KMS-11 (cell line): ENCODE measurements around the gene AEBP1.

ENCODE experiments used
- H2AFZ ChIP-seq: fragments of 200-600 bp; sonication (generic); 2 replicates; pipeline ENCODE4 v1.6.1; 2016; ENCODE audit warnings: antibody characterized with exemption, mixed run types, low read depth
- H3K27ac ChIP-seq: fragments of 200-600 bp; sonication (generic); 2 replicates; pipeline ENCODE4 v1.6.1; 2016; ENCODE audit warnings: mild to moderate bottlenecking, mixed run types
- H3K27me3 ChIP-seq: fragments of 200-600 bp; sonication (generic); 2 replicates; pipeline ENCODE4 v1.6.1; 2017; ENCODE audit warnings: mild to moderate bottlenecking, low read depth, mixed run types, moderate library complexity; ENCODE audit not compliant: insufficient read depth
- H3K36me3 ChIP-seq: fragments of 200-600 bp; sonication (generic); 2 replicates; pipeline ENCODE4 v1.6.1; 2017; ENCODE audit warnings: mild to moderate bottlenecking, mixed run types; ENCODE audit not compliant: insufficient read depth
- H3K4me1 ChIP-seq: fragments of 200-600 bp; sonication (generic); 2 replicates; pipeline ENCODE4 v1.6.1; 2016; ENCODE audit warnings: mild to moderate bottlenecking, low read depth, mixed run types; ENCODE audit not compliant: poor library complexity, severe bottlenecking
- H3K4me2 ChIP-seq: fragments of 200-600 bp; sonication (generic); 2 replicates; pipeline ENCODE4 v1.7.0; 2016; ENCODE audit warnings: mild to moderate bottlenecking, mixed run types
- H3K4me3 ChIP-seq: fragments of 200-600 bp; sonication (generic); IDR thresholded peaks from 2 replicates; pipeline ENCODE4 v1.6.1; 2017; ENCODE audit warnings: low read depth, low read length, mixed read lengths; ENCODE audit not compliant: insufficient read depth
- H3K79me2 ChIP-seq: fragments of 200-600 bp; sonication (generic); 2 replicates; pipeline ENCODE4 v1.6.1; 2016; ENCODE audit warnings: low read depth, mixed run types; ENCODE audit not compliant: insufficient read depth
- H3K9ac ChIP-seq: fragments of 200-600 bp; sonication (generic); 2 replicates; pipeline ENCODE4 v1.6.1; 2016; ENCODE audit warnings: mild to moderate bottlenecking, mixed run types
- H4K20me1 ChIP-seq: fragments of 200-600 bp; sonication (generic); 2 replicates; pipeline ENCODE4 v1.6.1; 2016; ENCODE audit warnings: mild to moderate bottlenecking, mixed run types; ENCODE audit not compliant: insufficient read depth
- CTCF ChIP-seq: fragments of 200-600 bp; sonication (generic); conservative IDR thresholded peaks from 2 replicates; pipeline ENCODE4 v1.6.1; 2017; ENCODE audit warnings: low read depth, mild to moderate bottlenecking, antibody characterized with exemption, low read length, moderate library complexity, mixed read lengths

AEBP1 gene

GRCh38 chr7:44061645-44062179, 42.4 kb upstream of the AEBP1 start:
- H3K4me3 ChIP-seq = no peak overlapping the region

GRCh38 chr7:44062180-44062902, 41.8 kb upstream of the AEBP1 start:
- no peak overlapping the region for H3K4me2 ChIP-seq
- TF ChIP-seq CTCF = no peak
- H3K27me3 ChIP-seq = no peaks in the 10 kb centered on the region
- H3K4me1 ChIP-seq = no peaks in the 10 kb centered on the region
- H3K9ac ChIP-seq = no peak overlapping the region
- no peaks in the 10 kb centered on the region for H4K20me1 ChIP-seq
- peaks cover 2% of the 10 kb centered on the region; the same call in 1 of the 2 replicates for H3K36me3 ChIP-seq
- H3K4me3 ChIP-seq = no peak overlapping the region
- no peak overlapping the region for H2AFZ ChIP-seq
- no peak overlapping the region for H3K27ac ChIP-seq
- no peaks in the 10 kb centered on the region for H3K79me2 ChIP-seq

More at GRCh38 chr7:44061645-44062179, 42.4 kb upstream of the AEBP1 start:
- TF ChIP-seq CTCF = no peak
- H3K36me3 ChIP-seq = peaks cover 2% of the 10 kb centered on the region; the same call in 1 of the 2 replicates
- no peak overlapping the region for H2AFZ ChIP-seq
- H3K27ac ChIP-seq = no peak overlapping the region
- no peaks in the 10 kb centered on the region for H4K20me1 ChIP-seq
- H3K79me2 ChIP-seq = no peaks in the 10 kb centered on the region
- H3K4me2 ChIP-seq = no peak overlapping the region
- no peaks in the 10 kb centered on the region for H3K4me1 ChIP-seq
- no peaks in the 10 kb centered on the region for H3K27me3 ChIP-seq
- H3K9ac ChIP-seq = no peak overlapping the region

- H3K27ac ChIP-seq = no peak overlapping the region
- H3K4me1 ChIP-seq = no peaks in the 10 kb centered on the region
- no peaks in the 10 kb centered on the region for H4K20me1 ChIP-seq
- no peak for TF ChIP-seq CTCF
- H3K4me3 ChIP-seq = no peak overlapping the region
- no peaks in the 10 kb centered on the region for H3K79me2 ChIP-seq
- no peak overlapping the region for H3K9ac ChIP-seq
- H3K27me3 ChIP-seq = no peaks in the 10 kb centered on the region
- H2AFZ ChIP-seq = no peak overlapping the region
- H3K36me3 ChIP-seq = peaks cover 2% of the 10 kb centered on the region; the same call in 1 of the 2 replicates
- H3K4me2 ChIP-seq = no peak overlapping the region
Measured at GRCh38 chr7:44062903-44063295, 41.2 kb upstream of the AEBP1 start.

- H3K4me3 ChIP-seq = no peak overlapping the region
- no peaks in the 10 kb centered on the region for H3K4me1 ChIP-seq
Measured at GRCh38 chr7:44063547-44063893, 40.6 kb upstream of the AEBP1 start.

More at GRCh38 chr7:44063547-44063893, 40.6 kb upstream of the AEBP1 start:
- no peak overlapping the region for H3K4me2 ChIP-seq
- TF ChIP-seq CTCF = no peak
- H3K27me3 ChIP-seq = no peaks in the 10 kb centered on the region
- peaks cover 2% of the 10 kb centered on the region; the same call in 1 of the 2 replicates for H3K36me3 ChIP-seq
- no peaks in the 10 kb centered on the region for H3K79me2 ChIP-seq
- no peak overlapping the region for H2AFZ ChIP-seq
- H4K20me1 ChIP-seq = no peaks in the 10 kb centered on the region
- H3K27ac ChIP-seq = no peak overlapping the region
- no peak overlapping the region for H3K9ac ChIP-seq
